AG04449 (cell line): ENCODE results near the gene GLT1D1.

ENCODE experiments used
- CTCF ChIA-PET: fragments of 350-600 bp; formaldehyde crosslinking; extraction: SDS; loops from one replicate; lab custom pipeline; 2021; ENCODE audit warnings: antibody characterized with exemption; lab: Yijun Ruan, JAX
- POLR2A ChIA-PET: fragments of 400-600, 350-600 bp; formaldehyde crosslinking; extraction: SDS; loops from one replicate; lab custom pipeline; 2020; ENCODE audit warnings: antibody characterized with exemption, inconsistent platforms; lab: Yijun Ruan, JAX
- DNase-seq: peaks from one replicate; pipeline ENCODE4 v3.0.0-alpha.2; 2010; ENCODE audit warnings: low read depth, low spot score
- H3K4me3 ChIP-seq: 2 replicates; pipeline ENCODE4 v1.5.1; 2011; ENCODE audit warnings: low read depth, mild to moderate bottlenecking, control low read depth, low read length
- CTCF ChIP-seq: IDR thresholded peaks from one replicate; pipeline ENCODE4 v1.5.1; 2011; ENCODE audit warnings: mild to moderate bottlenecking, moderate library complexity, low read length, control low read depth, inconsistent platforms; ENCODE audit not compliant: insufficient read depth; ENCODE audit errors: missing control alignments

GLT1D1 gene

GRCh38 chr12:128978067-128978466 lies 124.8 kb downstream of the GLT1D1 start:
- CTCF ChIA-PET = no interaction called here
- no peak for TF ChIP-seq CTCF
- no peak overlapping the region for H3K4me3 ChIP-seq
- no peak for DNase-seq
- POLR2A ChIA-PET = no interaction called here

- no peak overlapping the region for H3K4me3 ChIP-seq
- DNase-seq = no peak
- ChIA-PET POLR2A (no interaction called here), CTCF (no interaction called here)
- TF ChIP-seq CTCF = no peak
Observed at GRCh38 chr12:128980623-128981022, 127.3 kb downstream of the GLT1D1 start.

- H3K4me3 ChIP-seq = no peak overlapping the region
- POLR2A ChIA-PET = no interaction called here
- CTCF ChIA-PET = no interaction called here
- no peak for DNase-seq
- TF ChIP-seq CTCF = no peak
Observed at GRCh38 chr12:128981971-128982533, 128.8 kb downstream of the GLT1D1 start.

- DNase-seq = no peak
- no peak overlapping the region for H3K4me3 ChIP-seq
- ChIA-PET POLR2A (no interaction called here), CTCF (no interaction called here)
- no peak for TF ChIP-seq CTCF
Observed at GRCh38 chr12:128982933-128983332, 129.7 kb downstream of the GLT1D1 start.

GRCh38 chr12:128983371-128983770 lies 130.1 kb downstream of the GLT1D1 start:
- CTCF ChIA-PET = no interaction called here
- no peak for TF ChIP-seq CTCF
- no peak overlapping the region for H3K4me3 ChIP-seq
- POLR2A ChIA-PET = no interaction called here
- DNase-seq = no peak

- ChIA-PET POLR2A (no interaction called here), CTCF (no interaction called here)
- H3K4me3 ChIP-seq = no peak overlapping the region
- no peak for DNase-seq
- no peak for TF ChIP-seq CTCF
Observed at GRCh38 chr12:128986957-128987356, 133.7 kb downstream of the GLT1D1 start.
